Left ventricle myocardium inferior (tissue), 1 donor: ENCODE data around the gene STAT4. TPM values are rescaled to one million over a fixed set of nuclear protein-coding genes. Genes with fewer than 3 reads are reported as not detected.

Experiments used
- DNase-seq: peaks from one replicate; pipeline ENCODE4 v3.0.0-alpha.2; 2020
- H3K27ac ChIP-seq: fragments of 200-600 bp; replicated peaks from 2 replicates; pipeline ENCODE4 v1.8.0; 2021
- H3K27me3 ChIP-seq: fragments of 200-600 bp; 2 replicates; pipeline ENCODE4 v1.8.0; 2021; ENCODE audit warnings: low read depth
- H3K36me3 ChIP-seq: fragments of 200-600 bp; 2 replicates; pipeline ENCODE4 v1.8.0; 2021
- H3K4me1 ChIP-seq: fragments of 200-600 bp; 2 replicates; pipeline ENCODE4 v1.8.0; 2021
- H3K4me3 ChIP-seq: fragments of 200-600 bp; 2 replicates; pipeline ENCODE4 v1.8.0; 2021; ENCODE audit warnings: mild to moderate bottlenecking, moderate library complexity
- H3K9me3 ChIP-seq: fragments of 200-600 bp; replicated peaks from 2 replicates; pipeline ENCODE4 v1.8.0; 2021
- CTCF ChIP-seq: fragments of 200-600 bp; IDR thresholded peaks from 2 replicates; pipeline ENCODE4 v1.8.0; 2021; ENCODE audit warnings: antibody characterized with exemption, mild to moderate bottlenecking, borderline replicate concordance
- intact Hi-C: fragments of 100-400 bp; cut with micrococcal nuclease; formaldehyde crosslinking; loops from one replicate; pipeline ENCODE4 v1.11.0; 2022
- total RNA-seq: library from RNA; stranded (reverse); fragmentation: NEBNext Ultra II Directional; extraction: Animal tissue kit (Norgen Biotek cat#: 25700); gene quantifications from one replicate; pipeline ENCODE4 v1.2.1, GENCODE V29; 2021
- donor health status: DM: no; HTN: yes; CAD: no; lungs with severe emphysema.

The STAT4 gene
- total RNA-seq, 1 donor from 2014 or later, result 0.82 TPM

GRCh38 chr2:191184457-191184856, 33.7 kb upstream of the STAT4 start:
- no peak for TF ChIP-seq CTCF
- DNase-seq, result no peak
- no peak overlapping the region for H3K4me3 ChIP-seq
- intact Hi-C loops, result no loop called here
- H3K36me3 ChIP-seq, result no peaks in the 10 kb centered on the region
- no peaks in the 10 kb centered on the region for H3K9me3 ChIP-seq
- H3K4me1 ChIP-seq, result no peaks in the 10 kb centered on the region
- no peaks in the 10 kb centered on the region for H3K27me3 ChIP-seq
- H3K27ac ChIP-seq, result no peak overlapping the region

GRCh38 chr2:191183516-191183915, 32.7 kb upstream of the STAT4 start:
- H3K4me3 ChIP-seq, result no peak overlapping the region
- intact Hi-C loops, result no loop called here
- no peaks in the 10 kb centered on the region for H3K27me3 ChIP-seq
- H3K27ac ChIP-seq, result no peak overlapping the region
- DNase-seq, result no peak
- no peak for TF ChIP-seq CTCF
- H3K9me3 ChIP-seq, result no peaks in the 10 kb centered on the region
- H3K36me3 ChIP-seq, result no peaks in the 10 kb centered on the region
- peaks cover 6% of the 10 kb centered on the region for H3K4me1 ChIP-seq

- H3K4me3 ChIP-seq, result no peak overlapping the region
- peaks cover 6% of the 10 kb centered on the region for H3K4me1 ChIP-seq
- no peaks in the 10 kb centered on the region for H3K36me3 ChIP-seq
Measured at GRCh38 chr2:191183081-191183480, 32.3 kb upstream of the STAT4 start.

GRCh38 chr2:191180713-191181112, 29.9 kb upstream of the STAT4 start:
- H3K36me3 ChIP-seq, result no peaks in the 10 kb centered on the region
- H3K4me1 ChIP-seq, result peaks cover 6% of the 10 kb centered on the region
- DNase-seq, result no peak
- no peak overlapping the region for H3K4me3 ChIP-seq
- no peak for TF ChIP-seq CTCF
- H3K27me3 ChIP-seq, result no peaks in the 10 kb centered on the region
- no peak overlapping the region for H3K27ac ChIP-seq
- intact Hi-C loops, result no loop called here
- H3K9me3 ChIP-seq, result no peaks in the 10 kb centered on the region

More at GRCh38 chr2:191183081-191183480, 32.3 kb upstream of the STAT4 start:
- intact Hi-C loops, result no loop called here
- Histone ChIP-seq H3K9me3 (no peaks in the 10 kb centered on the region), H3K27ac (no peak overlapping the region), H3K27me3 (no peaks in the 10 kb centered on the region)
- no peak for TF ChIP-seq CTCF
- no peak for DNase-seq

GRCh38 chr2:191180276-191180675, 29.5 kb upstream of the STAT4 start:
- intact Hi-C loops, result no loop called here

More at GRCh38 chr2:191180276-191180675, 29.5 kb upstream of the STAT4 start:
- Histone ChIP-seq H3K9me3 (no peaks in the 10 kb centered on the region), H3K36me3 (no peaks in the 10 kb centered on the region), H3K4me1 (peaks cover 6% of the 10 kb centered on the region), H3K27me3 (no peaks in the 10 kb centered on the region), H3K27ac (no peak overlapping the region), H3K4me3 (no peak overlapping the region)
- DNase-seq, result no peak
- no peak for TF ChIP-seq CTCF
